Measurements from ENCODE around the gene ANKRD26.
A peak's percentile ranks its signal among the peaks of the same experiment; 100 is the strongest.

ANKRD26 gene

DNA sequence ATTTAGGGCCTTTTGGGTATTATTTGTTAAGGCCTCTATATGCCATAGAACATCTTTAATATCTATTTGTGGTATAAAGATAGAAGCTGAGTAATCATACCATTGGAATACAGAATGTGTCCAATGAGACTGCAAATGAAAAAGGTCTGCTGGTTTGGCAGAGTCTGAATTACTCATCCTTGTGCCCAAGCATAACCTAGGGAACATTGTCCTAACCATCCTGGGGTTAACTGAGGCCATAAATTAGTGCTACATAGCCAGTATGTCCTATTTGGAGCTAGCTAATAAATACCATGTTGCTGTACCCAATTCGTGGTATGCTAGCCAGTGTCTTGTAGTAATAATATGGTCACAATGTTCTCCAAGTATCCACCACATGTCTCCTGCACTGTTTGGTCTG, 117.1 kb downstream of the ANKRD26 start:
- in situ Hi-C loops (cut with HindIII; ENCODE audit: low pct_unique_long_range_greater_than_20kb, low sequenced_read_pairs), result no loop called here
- TF ChIP-seq JUND (IDR thresholded peaks at IDR 0.05; ENCODE audit: low read depth), result no peak
- DNase-seq (ENCODE audit: low read depth in 1 of 2, low spot score in 1 of 2), result no peak

DNA sequence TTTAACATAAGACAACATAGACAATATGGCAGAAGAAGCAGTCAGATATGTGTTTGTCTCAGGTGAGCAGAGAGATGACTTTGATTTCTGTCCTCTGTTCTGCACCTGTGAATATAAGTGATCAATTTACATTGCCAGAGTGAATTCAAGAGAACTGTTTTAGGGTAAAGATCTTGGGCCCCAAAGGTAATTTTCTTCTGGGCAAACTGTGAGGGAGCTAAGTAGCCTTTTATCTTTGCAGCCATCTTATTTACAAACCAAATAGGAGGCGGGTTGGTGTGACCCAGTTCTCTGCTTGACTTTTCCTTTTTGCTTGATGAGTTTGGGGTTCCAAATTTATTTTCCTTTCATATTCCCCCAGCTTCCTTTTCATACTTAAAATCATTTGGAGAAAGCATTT, 118.2 kb downstream of the ANKRD26 start:
- peak; percentile 70; the same call in 1 of the 2 replicates for TF ChIP-seq JUND (IDR thresholded peaks at IDR 0.05; ENCODE audit: low read depth)
- in situ Hi-C loops (cut with HindIII; ENCODE audit: low pct_unique_long_range_greater_than_20kb, low sequenced_read_pairs), result no loop called here
- DNase-seq (ENCODE audit: low read depth in 1 of 2, low spot score in 1 of 2), result peak in 1 of 2 experiments; percentile 91

DNA sequence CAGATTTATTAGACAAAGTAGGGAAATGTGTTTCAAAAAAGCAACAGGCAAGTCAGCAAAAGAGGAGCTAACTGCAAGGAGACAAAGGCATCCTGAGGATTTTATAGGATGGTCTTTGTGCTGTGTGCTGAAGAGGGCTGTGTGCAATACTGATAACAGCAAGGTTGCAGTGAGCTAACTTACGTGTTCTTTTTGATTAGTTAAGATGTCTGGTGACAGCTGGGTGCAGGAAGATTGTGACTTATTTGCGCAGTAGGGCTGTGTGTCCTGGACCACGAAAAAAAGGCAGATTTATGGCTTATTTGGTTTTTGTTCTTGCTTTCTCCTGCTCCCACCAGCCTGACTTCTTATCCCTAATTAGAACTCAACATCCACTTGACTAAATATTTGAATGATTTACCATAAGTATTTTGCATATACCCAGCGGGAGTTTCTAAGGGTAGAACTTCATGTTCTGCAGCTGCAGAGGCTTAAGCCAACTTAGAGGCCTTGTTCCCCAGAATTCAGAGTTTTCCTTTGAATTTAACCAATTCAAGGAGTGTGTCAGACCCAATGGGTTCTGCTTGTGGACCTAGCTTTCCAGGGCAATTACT, 119.0 kb downstream of the ANKRD26 start:
- in situ Hi-C loops (cut with HindIII; ENCODE audit: low pct_unique_long_range_greater_than_20kb, low sequenced_read_pairs), result no loop called here
- TF ChIP-seq JUND (IDR thresholded peaks at IDR 0.05; ENCODE audit: low read depth), result no peak
- peak in 1 of 2 experiments; percentile 47 for DNase-seq (ENCODE audit: low read depth in 1 of 2, low spot score in 1 of 2)

DNA sequence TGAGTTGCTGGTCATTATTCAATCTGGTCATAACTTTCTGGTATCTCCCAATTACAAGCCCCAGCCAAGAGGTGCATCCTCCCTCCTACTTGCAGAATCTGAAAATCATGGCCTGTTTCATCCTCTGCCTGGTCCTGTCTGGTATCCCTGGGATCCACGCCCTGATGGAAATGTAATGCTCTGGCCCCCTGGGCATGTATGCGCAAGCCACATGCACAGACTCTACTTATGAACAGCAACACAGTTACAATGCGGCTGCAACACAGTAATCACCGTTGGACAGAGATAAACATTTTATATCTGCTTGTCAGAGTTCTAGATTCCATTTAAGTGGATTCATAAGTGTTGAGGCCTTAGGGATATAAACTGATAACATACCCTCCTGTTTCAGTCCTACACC, 121.8 kb downstream of the ANKRD26 start:
- in situ Hi-C loops (cut with HindIII; ENCODE audit: low pct_unique_long_range_greater_than_20kb, low sequenced_read_pairs), result no loop called here

DNA sequence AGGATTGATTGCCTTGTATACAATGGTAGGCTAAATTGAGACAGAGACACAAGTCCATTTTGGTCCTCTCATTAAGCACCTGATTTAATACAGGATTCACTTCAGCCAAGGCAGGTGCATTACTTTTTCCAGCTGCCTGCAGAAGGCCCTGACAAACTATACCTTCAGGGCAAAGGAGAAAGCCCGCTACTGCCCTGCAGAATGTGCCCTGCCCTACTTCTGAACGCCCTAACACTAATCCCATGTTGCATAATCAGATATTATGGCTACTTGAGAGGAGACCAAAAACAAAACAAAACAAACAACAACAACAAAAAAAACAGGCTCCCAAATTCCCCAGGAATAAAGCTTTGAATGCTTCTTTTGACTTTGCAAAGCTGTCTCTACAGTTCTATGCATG, 122.7 kb downstream of the ANKRD26 start:
- TF ChIP-seq JUND (IDR thresholded peaks at IDR 0.05; ENCODE audit: low read depth), result no peak
- in situ Hi-C loops (cut with HindIII; ENCODE audit: low pct_unique_long_range_greater_than_20kb, low sequenced_read_pairs), result no loop called here
- DNase-seq (ENCODE audit: low read depth in 1 of 2, low spot score in 1 of 2), result peak in 1 of 2 experiments; percentile 54

More for the DNA sequence above, 121.8 kb downstream of the ANKRD26 start:
- no peak for DNase-seq (ENCODE audit: low read depth in 1 of 2, low spot score in 1 of 2)
- no peak for TF ChIP-seq JUND (IDR thresholded peaks at IDR 0.05; ENCODE audit: low read depth)

DNA sequence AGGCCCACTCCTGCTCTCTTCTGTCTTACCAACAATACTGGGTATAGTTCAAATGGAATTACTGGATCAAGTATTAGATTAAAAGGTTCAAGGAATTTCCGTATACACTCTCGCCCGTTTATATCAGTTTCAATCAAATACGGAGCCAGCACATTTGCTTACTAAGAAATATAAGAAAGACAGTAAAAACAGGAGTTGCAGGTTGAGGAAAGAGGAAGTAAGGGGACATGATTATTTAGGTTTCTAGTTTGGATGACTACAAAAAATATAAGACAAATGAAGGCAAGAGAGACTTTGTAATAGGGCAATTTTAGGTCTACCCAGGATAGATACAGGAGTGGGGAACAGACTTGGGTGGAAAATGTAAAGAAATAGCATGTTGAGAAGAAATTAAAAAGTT, 129.6 kb downstream of the ANKRD26 start:
- in situ Hi-C loops (cut with HindIII; ENCODE audit: low pct_unique_long_range_greater_than_20kb, low sequenced_read_pairs), result no loop called here
- TF ChIP-seq JUND (IDR thresholded peaks at IDR 0.05; ENCODE audit: low read depth), result no peak
- no peak for DNase-seq (ENCODE audit: low read depth in 1 of 2, low spot score in 1 of 2)

DNA sequence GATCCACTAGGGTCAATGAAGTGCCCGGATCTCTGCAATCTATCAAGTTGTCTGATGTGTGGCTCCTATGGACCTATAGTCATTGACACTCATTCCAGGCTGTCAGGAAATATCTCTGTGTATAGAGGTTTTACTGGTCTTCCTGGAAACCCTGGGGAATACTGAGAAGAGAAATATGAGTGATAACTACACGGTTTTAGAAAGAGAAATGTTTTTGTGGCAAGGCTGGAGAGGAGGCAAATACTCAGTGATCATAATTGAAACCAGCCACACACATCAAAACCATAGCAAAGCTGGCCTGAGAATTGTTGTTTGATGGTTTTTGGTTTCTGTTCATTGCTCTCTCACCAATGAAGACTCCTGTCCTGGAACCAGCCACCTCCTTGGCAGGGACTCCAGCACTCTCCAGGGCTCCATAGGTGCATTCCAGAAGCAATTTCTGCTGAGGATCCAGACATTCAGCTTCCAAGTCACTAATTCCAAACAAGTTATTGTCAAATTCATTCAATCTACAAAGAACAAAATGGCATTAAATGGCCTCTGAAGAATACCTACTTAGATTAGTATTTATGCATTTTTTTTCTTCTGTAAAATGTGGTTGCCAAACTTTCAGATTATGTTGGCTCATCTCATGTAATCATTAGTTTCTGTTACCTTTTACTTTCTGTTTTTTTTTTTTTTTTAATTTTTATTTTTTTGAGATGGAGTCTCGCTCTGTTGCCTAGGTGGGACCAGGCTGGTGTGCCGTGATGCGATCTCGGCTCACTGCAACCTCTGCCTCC, 131.0 kb downstream of the ANKRD26 start:
- DNase-seq (ENCODE audit: low read depth in 1 of 2, low spot score in 1 of 2), result no peak
- TF ChIP-seq JUND (IDR thresholded peaks at IDR 0.05; ENCODE audit: low read depth), result no peak
- in situ Hi-C loops (cut with HindIII; ENCODE audit: low pct_unique_long_range_greater_than_20kb, low sequenced_read_pairs), result no loop called here

DNA sequence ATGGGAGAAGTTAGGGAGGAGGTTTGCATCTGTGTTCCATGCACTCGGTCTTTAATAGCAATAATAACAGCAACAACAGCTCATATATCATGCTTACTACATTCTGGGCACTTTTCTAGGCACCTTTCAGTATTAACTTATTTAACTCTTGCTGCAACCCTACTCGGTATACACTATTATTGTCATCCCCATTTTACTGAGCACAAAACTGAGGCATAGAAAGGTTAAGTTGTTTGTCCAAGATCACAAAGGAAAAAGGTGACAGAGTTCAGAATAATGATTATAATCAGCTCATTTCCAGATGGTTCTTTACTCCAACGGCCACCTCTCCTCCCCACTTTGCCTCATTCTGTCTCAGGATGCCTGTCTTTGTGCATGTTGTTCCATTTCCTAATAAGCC, 137.5 kb downstream of the ANKRD26 start:
- no peak for DNase-seq (ENCODE audit: low read depth in 1 of 2, low spot score in 1 of 2)
- no peak for TF ChIP-seq JUND (IDR thresholded peaks at IDR 0.05; ENCODE audit: low read depth)
- in situ Hi-C loops (cut with HindIII; ENCODE audit: low pct_unique_long_range_greater_than_20kb, low sequenced_read_pairs), result no loop called here

DNA sequence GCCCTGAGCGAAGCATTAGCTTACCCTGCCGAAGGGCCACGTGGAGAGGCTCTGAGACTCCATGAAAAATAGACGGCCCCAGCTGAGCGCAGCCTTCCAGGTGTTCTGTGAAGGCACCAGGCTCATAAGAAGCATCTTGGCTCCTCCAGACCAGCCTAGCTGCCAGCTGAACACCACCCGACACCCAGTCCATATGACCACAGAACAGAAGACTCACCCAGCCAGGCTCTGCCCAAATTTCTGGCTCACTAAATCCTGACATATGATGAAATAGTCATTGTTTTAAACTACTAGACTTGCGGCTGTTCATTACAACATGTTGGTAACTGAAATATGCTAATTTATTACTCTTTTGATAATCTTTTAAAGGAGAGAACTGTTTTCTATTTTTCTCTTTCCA, 140.0 kb downstream of the ANKRD26 start:
- no peak for TF ChIP-seq JUND (IDR thresholded peaks at IDR 0.05; ENCODE audit: low read depth)
- in situ Hi-C loops (cut with HindIII; ENCODE audit: low pct_unique_long_range_greater_than_20kb, low sequenced_read_pairs), result no loop called here
- no peak for DNase-seq (ENCODE audit: low read depth in 1 of 2, low spot score in 1 of 2)

DNA sequence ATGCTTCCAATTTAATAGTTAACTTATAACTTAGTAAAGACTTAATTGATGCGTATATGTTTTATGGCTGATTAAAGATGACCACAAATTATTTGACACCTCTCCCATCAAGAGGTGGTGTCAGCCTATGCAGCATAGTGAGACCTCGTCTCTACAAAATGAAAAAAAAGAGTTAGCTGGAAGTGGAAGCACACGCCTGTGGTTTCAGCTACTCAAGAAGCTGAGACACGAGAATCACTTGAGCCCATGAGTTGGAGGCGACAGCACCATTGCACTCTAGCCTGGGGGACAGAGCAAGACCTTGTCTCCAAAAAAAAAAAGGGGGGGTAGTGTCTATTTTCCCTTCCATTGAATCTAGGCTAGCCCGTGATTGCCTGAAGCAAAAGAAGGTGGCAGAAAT, 140.5 kb downstream of the ANKRD26 start:
- no peak for DNase-seq (ENCODE audit: low read depth in 1 of 2, low spot score in 1 of 2)
- in situ Hi-C loops (cut with HindIII; ENCODE audit: low pct_unique_long_range_greater_than_20kb, low sequenced_read_pairs), result no loop called here
- TF ChIP-seq JUND (IDR thresholded peaks at IDR 0.05; ENCODE audit: low read depth), result no peak
